ENCODE data around the gene THBS2. TPM values are rescaled to one million over a fixed set of nuclear protein-coding genes. Genes with fewer than 3 reads are reported as not detected.

THBS2 gene
- total and polyA plus RNA-seq, 8 donors = under 0.01 to 56.0 (median 2.4) TPM

GRCh38 chr6:169266746-169267591, 13.3 kb upstream of the THBS2 start:
- Histone ChIP-seq H3K27ac (no peak overlapping the region), H3K27me3 (no peaks in the 10 kb centered on the region), H3K9me3 (no peaks in the 10 kb centered on the region), H3K36me3 (no peaks in the 10 kb centered on the region), H3K4me1 (peaks cover 0 to 8% (median 0%) of the 10 kb centered on the region in 4 donors), H3K4me3 (no peak overlapping the region)
- intact Hi-C loops (cut with DNase I; ENCODE audit: low total_unique reads) = no loop called here
- WGBS, 5 donors = 82 to 90% (median 90%) methylated on average over 15 of the region's 15 CpGs
- no peak for TF ChIP-seq POLR2A (IDR thresholded peaks at IDR 0.05)
- no peak for TF ChIP-seq EP300 (IDR thresholded peaks at IDR 0.05)
- no peak for TF ChIP-seq CTCF (IDR thresholded peaks at IDR 0.05)
- TF ChIP-seq POLR2AphosphoS5 (IDR thresholded peaks at IDR 0.05) = no peak
- no peak for DNase-seq

- 84 to 89% (median 88%) methylated on average over 5 of the region's 5 CpGs for WGBS, 5 donors
- no peak overlapping the region for H3K27ac ChIP-seq
Observed at GRCh38 chr6:169266261-169266660, 12.6 kb upstream of the THBS2 start.

GRCh38 chr6:169265486-169266131, 12.0 kb upstream of the THBS2 start:
- WGBS, 5 donors = 65 to 85% (median 83%) methylated on average over 12 of the region's 12 CpGs
- Histone ChIP-seq H3K27me3 (no peaks in the 10 kb centered on the region), H3K36me3 (no peaks in the 10 kb centered on the region), H3K9me3 (no peaks in the 10 kb centered on the region), H3K4me3 (no peak overlapping the region), H3K4me1 (peaks cover 0 to 8% (median 0%) of the 10 kb centered on the region in 4 donors), H3K27ac (no peak overlapping the region)
- no peak for DNase-seq
- intact Hi-C loops (cut with DNase I; ENCODE audit: low total_unique reads) = no loop called here
- no peak for TF ChIP-seq POLR2A (IDR thresholded peaks at IDR 0.05)
- no peak for TF ChIP-seq CTCF (IDR thresholded peaks at IDR 0.05)
- no peak for TF ChIP-seq EP300 (IDR thresholded peaks at IDR 0.05)
- TF ChIP-seq POLR2AphosphoS5 (IDR thresholded peaks at IDR 0.05) = no peak

More at GRCh38 chr6:169266261-169266660, 12.6 kb upstream of the THBS2 start:
- DNase-seq = no peak
- no peaks in the 10 kb centered on the region for H3K9me3 ChIP-seq
- no peaks in the 10 kb centered on the region for H3K36me3 ChIP-seq
- H3K4me3 ChIP-seq = no peak overlapping the region
- intact Hi-C loops (cut with DNase I; ENCODE audit: low total_unique reads) = no loop called here
- H3K4me1 ChIP-seq = peaks cover 0 to 8% (median 0%) of the 10 kb centered on the region in 4 donors
- TF ChIP-seq CTCF (IDR thresholded peaks at IDR 0.05) (no peak), POLR2A (IDR thresholded peaks at IDR 0.05) (no peak), POLR2AphosphoS5 (IDR thresholded peaks at IDR 0.05) (no peak), EP300 (IDR thresholded peaks at IDR 0.05) (no peak)
- no peaks in the 10 kb centered on the region for H3K27me3 ChIP-seq

- intact Hi-C loops (cut with DNase I; ENCODE audit: low total_unique reads) = no loop called here
- peak in 1 of 2 donors; percentile 75 for DNase-seq
- Histone ChIP-seq H3K4me3 (no peak overlapping the region), H3K9me3 (no peaks in the 10 kb centered on the region), H3K36me3 (no peaks in the 10 kb centered on the region), H3K27ac (no peak overlapping the region), H3K4me1 (peaks cover 0 to 8% (median 0%) of the 10 kb centered on the region in 4 donors), H3K27me3 (no peaks in the 10 kb centered on the region)
- WGBS, 5 donors = 77 to 84% (median 78%) methylated on average over 19 to 21 of the region's 21 CpGs
- TF ChIP-seq POLR2AphosphoS5 (IDR thresholded peaks at IDR 0.05) = no peak
Observed at GRCh38 chr6:169263836-169264608, 10.4 kb upstream of the THBS2 start.
